IPS-NIHi11 (cell line): ENCODE data around the gene FOXG1.
A peak's percentile ranks its signal among the peaks of the same experiment; 100 is the strongest.

Source experiments
- DNase-seq: peaks from one replicate; pipeline ENCODE4 v3.0.0; 2012; ENCODE audit warnings: mixed read lengths, low spot score

The FOXG1 gene

GRCh38 chr14:28777471-28778137 lies 11.0 kb downstream of the FOXG1 start:
- DNase-seq: no peak

- DNase-seq: no peak
These were observed 11.8 kb downstream of the FOXG1 start for GRCh38 chr14:28778138-28779117.

- DNase-seq: no peak
These were observed 12.9 kb downstream of the FOXG1 start for GRCh38 chr14:28779456-28779855.

- DNase-seq: no peak
These were observed 14.5 kb downstream of the FOXG1 start for GRCh38 chr14:28780843-28781820.

- DNase-seq: no peak
These were observed 15.7 kb downstream of the FOXG1 start for GRCh38 chr14:28782301-28782700.

GRCh38 chr14:28783664-28784063 lies 17.1 kb downstream of the FOXG1 start:
- no peak for DNase-seq

- peak; percentile 20 for DNase-seq
These were observed 17.8 kb downstream of the FOXG1 start for GRCh38 chr14:28784096-28785048.

- peak; percentile 83 for DNase-seq
These were observed 18.7 kb downstream of the FOXG1 start for GRCh38 chr14:28785096-28785952.

- DNase-seq: no peak
These were observed 40.9 kb downstream of the FOXG1 start for GRCh38 chr14:28807518-28807917.

- no peak for DNase-seq
These were observed 47.2 kb downstream of the FOXG1 start for GRCh38 chr14:28813810-28814209.
